Amniotic epithelial cell (primary cell): ENCODE measurements around the gene RAET1L.
"Not testable (repeated sequence)": the region's sequence is repeated elsewhere in the genome, so short reads cannot be mapped to it uniquely, and the experiment has no call there.

Experiments used
- DNase-seq: peaks from one replicate; pipeline ENCODE4 v3.0.0-alpha.2; 2010; ENCODE audit warnings: low read depth

The RAET1L gene

GRCh38 chr6:150025201-150025917 is at the start of gene RAET1L:
Gene RAET1L, minus strand, starts transcription at chr6:150025532. Its CDS starts 61 bp downstream, at chr6:150025471.
- peak; percentile 36 for DNase-seq

- DNase-seq = no peak
Observed at GRCh38 chr6:150075034-150075421, 49.7 kb upstream of the RAET1L start.

GRCh38 chr6:150074396-150075033 is 49.2 kb upstream of the RAET1L start:
- DNase-seq = not testable (repeated sequence)

GRCh38 chr6:150072201-150072600 is 46.9 kb upstream of the RAET1L start:
- no peak for DNase-seq

- no peak for DNase-seq
Observed at GRCh38 chr6:150070236-150070818, 45.0 kb upstream of the RAET1L start.

DNA sequence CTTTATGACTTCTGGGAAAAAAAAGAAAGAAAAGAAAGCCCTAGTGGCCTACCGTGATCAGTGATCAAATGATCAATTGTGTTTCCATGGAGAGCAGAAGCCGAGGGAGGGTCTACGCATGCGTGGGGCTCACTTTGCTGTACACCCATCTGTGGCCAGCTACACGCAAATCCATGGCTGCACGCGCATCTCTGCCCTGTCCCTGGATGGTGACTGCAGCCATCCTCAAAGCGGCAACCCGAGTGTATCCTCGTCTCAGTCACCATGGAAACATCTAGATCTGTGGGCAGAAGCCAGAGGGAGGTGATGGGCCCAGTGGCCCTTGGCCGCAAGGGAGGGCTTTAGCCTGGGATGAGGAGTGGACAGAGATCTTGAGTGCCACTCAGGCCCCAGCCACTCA is 44.4 kb upstream of the RAET1L start:
- no peak for DNase-seq

- peak; percentile 86 for DNase-seq
Observed at GRCh38 chr6:150068720-150069648, 43.7 kb upstream of the RAET1L start, which contains the start of gene ULBP3. Gene ULBP3, minus strand, starts transcription at chr6:150069121. Its CDS starts 55 bp downstream, at chr6:150069066.

- no peak for DNase-seq
Observed at GRCh38 chr6:150068151-150068550, 42.8 kb upstream of the RAET1L start.

DNA sequence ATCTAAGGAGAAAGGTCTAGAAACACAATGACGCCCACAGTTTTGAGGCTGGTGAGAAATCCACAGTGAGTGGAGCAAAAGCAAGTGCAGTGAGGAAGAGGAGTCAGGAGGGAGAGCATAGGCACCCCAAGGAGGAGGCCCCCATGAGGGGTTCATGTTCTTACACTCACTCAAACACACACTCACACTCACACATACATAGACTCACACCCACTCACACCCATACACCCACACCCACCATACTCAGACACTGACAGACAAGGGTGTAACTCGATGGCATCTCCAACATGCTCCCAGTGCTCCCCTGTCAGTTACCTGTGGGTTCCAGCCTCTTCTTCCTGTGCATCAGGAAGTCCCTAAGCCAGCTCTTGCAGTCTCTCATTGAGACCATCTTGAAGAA is 39.8 kb upstream of the RAET1L start:
- DNase-seq = no peak

DNA sequence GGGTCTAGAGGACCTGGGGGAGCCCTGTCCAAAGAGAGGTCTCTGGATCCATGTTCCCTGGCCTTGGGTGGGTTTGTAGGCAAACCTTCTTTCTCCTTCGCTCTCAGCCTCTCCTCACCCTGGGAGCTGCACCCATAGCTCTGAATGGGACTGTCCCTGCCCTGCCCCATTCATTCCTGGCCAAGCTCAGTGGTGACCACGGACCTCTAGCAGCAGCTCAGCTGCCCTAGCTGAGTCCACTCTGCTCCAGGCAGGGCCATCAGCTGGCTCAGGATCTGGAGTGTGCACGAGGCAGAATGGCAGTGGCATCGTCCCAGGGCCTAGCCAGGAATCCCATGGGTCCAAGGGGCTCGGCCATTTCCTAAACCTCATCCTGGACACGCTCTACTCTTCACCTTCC is 38.3 kb upstream of the RAET1L start:
- DNase-seq = no peak

DNA sequence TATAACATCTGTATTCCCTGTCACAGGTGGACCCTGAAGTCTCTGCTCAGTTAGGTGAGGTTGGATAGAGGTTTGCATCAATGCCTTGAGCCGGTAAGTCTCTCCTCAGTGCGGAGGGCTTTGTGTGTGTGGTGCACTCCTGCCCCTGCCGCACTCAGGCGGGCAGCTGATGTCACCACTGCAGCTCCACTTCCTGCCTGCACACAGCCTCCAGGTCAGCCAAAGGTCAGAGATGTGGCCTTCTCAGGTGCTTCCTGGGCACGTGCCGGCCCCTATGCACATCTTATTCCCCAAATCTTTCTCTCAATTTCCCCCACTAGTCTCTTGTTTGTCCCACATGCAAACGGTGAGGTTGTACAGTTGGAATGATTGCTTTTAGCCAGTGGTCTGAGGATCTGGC is 34.6 kb upstream of the RAET1L start:
- not testable (repeated sequence) for DNase-seq

DNA sequence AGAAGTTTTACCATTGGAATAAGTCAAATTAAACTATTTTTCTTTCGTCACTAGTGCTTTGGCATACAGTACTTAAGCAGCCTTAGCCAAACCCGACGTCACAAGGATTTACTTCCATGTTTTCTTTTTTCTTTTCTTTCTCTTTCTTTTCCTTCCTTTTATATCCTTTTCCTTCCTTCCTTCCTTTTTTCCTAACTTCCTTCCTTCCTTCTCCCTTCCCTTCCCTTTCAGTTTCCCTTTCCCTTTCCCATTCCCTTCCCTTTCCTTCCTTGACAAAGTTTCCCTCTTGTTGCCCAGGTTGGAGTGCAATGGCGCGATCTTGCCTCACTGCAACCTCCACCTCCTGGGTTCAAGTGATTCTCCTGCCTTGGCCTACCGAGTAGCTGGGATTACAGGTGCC is 33.7 kb upstream of the RAET1L start:
- DNase-seq = no peak

- DNase-seq = no peak
Observed at GRCh38 chr6:150058231-150058792, 33.0 kb upstream of the RAET1L start.

DNA sequence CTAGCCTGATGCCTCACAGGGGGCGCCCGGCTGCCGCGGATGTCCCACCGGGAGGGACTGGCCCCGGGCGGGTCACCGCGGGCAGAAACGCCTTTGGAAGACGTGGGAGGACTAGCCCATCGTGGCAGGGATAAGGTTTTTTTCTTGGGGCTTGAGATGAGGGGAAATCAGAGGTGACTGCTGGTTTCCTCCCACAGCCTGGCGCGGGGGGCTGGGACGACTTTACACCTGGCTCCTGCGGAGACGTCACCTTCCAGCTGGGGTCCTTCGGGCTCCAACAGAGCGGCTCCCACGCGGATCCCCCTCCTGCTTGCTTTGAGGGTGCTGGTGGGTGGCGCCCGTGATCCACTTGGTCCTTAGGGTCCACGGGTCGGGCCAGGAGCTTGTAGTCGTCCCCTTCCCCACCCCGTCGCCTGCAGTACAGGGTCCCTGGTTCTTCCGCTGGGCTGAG is 32.2 kb upstream of the RAET1L start:
- no peak for DNase-seq

- DNase-seq = no peak
Observed at GRCh38 chr6:150056916-150057315, 31.6 kb upstream of the RAET1L start.

GRCh38 chr6:150056156-150056555 is 30.8 kb upstream of the RAET1L start:
- DNase-seq = no peak

DNA sequence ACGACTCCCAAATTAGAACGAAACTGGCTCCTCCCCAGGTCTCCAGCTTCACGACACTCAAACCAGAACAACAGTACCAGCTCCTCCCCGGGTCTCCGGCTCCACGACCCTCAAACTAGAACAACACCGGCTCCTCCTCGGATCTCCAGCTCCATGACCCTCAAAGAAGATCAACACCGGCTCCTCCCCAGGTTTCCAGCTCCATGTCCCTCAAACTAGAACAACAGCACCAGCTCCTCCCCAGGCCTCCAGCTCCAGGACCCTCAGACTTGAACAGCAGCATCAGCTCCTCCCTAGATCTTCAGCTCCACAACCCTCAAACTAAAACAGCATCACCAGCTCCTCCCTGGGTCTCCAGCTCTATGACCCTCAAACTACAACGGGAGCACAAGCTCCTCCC is 29.8 kb upstream of the RAET1L start:
- DNase-seq = no peak

- DNase-seq = no peak
Observed at GRCh38 chr6:150053450-150053849, 28.1 kb upstream of the RAET1L start.

- no peak for DNase-seq
Observed at GRCh38 chr6:150050846-150051245, 25.5 kb upstream of the RAET1L start.

- DNase-seq = no peak
Observed at GRCh38 chr6:150048099-150048498, 22.8 kb upstream of the RAET1L start.

DNA sequence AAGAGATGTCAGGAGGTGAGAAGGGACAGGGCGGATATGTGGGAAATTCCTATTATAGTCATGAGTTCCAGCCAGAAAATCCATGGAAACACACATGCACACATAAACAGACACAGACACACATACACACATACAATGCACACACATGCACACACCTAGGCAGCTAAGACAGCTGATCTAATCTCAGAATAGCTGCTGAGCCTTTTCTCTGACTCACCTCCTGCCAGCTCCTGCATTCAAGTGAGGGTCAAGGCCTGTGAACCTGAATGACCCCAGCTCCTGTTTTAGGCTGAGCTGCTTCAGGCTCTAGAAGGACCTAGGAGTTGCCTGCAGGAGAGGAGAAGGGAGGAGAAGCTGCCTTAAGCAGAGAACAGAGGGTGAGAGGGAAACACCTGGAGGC is 21.6 kb upstream of the RAET1L start:
- no peak for DNase-seq

- no peak for DNase-seq
Observed at GRCh38 chr6:150044621-150045145, 19.4 kb upstream of the RAET1L start.
